ENCODE results near the gene MAGEB17.

- no peak for TF ChIP-seq CTCF (IDR thresholded peaks at IDR 0.05)
- TF ChIP-seq POLR2AphosphoS2 (conservative IDR thresholded peaks at IDR 0.05; ENCODE audit: low read length): no peak
Measured at GRCh38 chrX:16196829-16197228, 29.5 kb downstream of the MAGEB17 start.

Data from A549 (cell line).